Stimulated activated CD8-positive, alpha-beta memory T cell treated with anti-CD3 and anti-CD28 coated beads, Interleukin-4, amount 100 ng/mL, for 48 hours (primary cell): ENCODE results near the gene SCCPDH.

Source experiments
- DNase-seq: peaks from one replicate; pipeline ENCODE4 v3.0.0-alpha.2; 2020

SCCPDH gene

GRCh38 chr1:246753670-246754535 lies 29.7 kb downstream of the SCCPDH start:
- DNase-seq = peak; percentile 79

GRCh38 chr1:246755419-246755818 lies 31.2 kb downstream of the SCCPDH start:
- DNase-seq = no peak

- DNase-seq = no peak
These were observed 36.5 kb downstream of the SCCPDH start for GRCh38 chr1:246760422-246761347.

GRCh38 chr1:246761396-246761795 lies 37.2 kb downstream of the SCCPDH start:
- no peak for DNase-seq

GRCh38 chr1:246765521-246765920 lies 41.3 kb downstream of the SCCPDH start:
- DNase-seq = no peak

- no peak for DNase-seq
These were observed 44.3 kb downstream of the SCCPDH start for GRCh38 chr1:246768403-246769020.

GRCh38 chr1:246769306-246769705 lies 45.1 kb downstream of the SCCPDH start:
- no peak for DNase-seq

GRCh38 chr1:246771366-246771765 lies 47.2 kb downstream of the SCCPDH start:
- no peak for DNase-seq

- no peak for DNase-seq
These were observed 48.5 kb downstream of the SCCPDH start for GRCh38 chr1:246772686-246773085.

GRCh38 chr1:246773213-246773641 lies 49.0 kb downstream of the SCCPDH start:
- DNase-seq = no peak

- DNase-seq = no peak
These were observed 51.5 kb downstream of the SCCPDH start for GRCh38 chr1:246775531-246776385.

- DNase-seq = no peak
These were observed 52.7 kb downstream of the SCCPDH start for GRCh38 chr1:246776923-246777322.

- no peak for DNase-seq
These were observed 54.5 kb downstream of the SCCPDH start for GRCh38 chr1:246778663-246779062.

- no peak for DNase-seq
These were observed 55.5 kb downstream of the SCCPDH start for GRCh38 chr1:246779561-246780175.

GRCh38 chr1:246780264-246780663 lies 56.1 kb downstream of the SCCPDH start:
- DNase-seq = no peak

- no peak for DNase-seq
These were observed 57.0 kb downstream of the SCCPDH start for GRCh38 chr1:246781212-246781611.

GRCh38 chr1:246782120-246782900 lies 58.1 kb downstream of the SCCPDH start:
- no peak for DNase-seq

GRCh38 chr1:246784621-246785493 lies 60.6 kb downstream of the SCCPDH start:
- peak; percentile 32 for DNase-seq

GRCh38 chr1:246785494-246786111 lies 61.4 kb downstream of the SCCPDH start:
- no peak for DNase-seq
